Measurements from ENCODE around the gene ZNF816.

DNA sequence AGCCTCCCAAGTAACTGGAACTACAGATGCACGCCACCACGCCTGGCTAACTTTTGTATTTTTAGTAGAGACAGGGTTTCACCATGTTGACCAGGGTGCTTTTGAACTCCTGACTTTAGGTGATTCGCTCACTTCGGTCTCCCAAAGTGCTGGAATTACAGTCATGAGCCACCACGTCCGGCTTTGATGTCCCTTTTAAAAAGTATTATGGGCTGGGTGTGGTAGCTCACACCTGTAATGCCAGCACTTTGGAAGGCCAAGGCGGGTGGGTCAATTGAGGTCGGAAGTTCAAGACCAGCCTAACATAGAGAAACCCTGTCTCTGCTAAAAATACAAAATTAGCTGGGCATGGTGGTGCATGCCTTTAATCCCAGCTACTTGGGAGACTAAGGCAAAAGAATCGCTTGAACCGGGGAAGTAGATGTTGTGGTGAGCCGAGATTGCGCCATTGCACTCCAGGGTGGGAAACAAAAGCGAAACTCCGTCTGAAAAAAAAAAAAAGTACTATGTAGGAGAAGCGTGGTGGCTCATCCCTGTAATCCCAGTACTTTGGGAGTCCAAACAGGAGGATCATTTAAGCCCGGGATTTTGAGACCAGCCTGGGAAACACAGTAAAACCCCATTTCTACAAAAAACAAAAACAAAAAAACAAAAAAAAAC is 28.2 kb upstream of the ZNF816 start:
- no peak for TF ChIP-seq SP1 (IDR thresholded peaks at IDR 0.05)
- no peak for TF ChIP-seq SUZ12 (IDR thresholded peaks at IDR 0.05)
- TF ChIP-seq ZNF384 (IDR thresholded peaks at IDR 0.05) = no peak
- TF ChIP-seq BHLHE40 (IDR thresholded peaks at IDR 0.05; ENCODE audit: borderline replicate concordance) = no peak
- no peak for TF ChIP-seq FOXM1 (IDR thresholded peaks at IDR 0.05; ENCODE audit: borderline replicate concordance)
- TF ChIP-seq FOXA1 (IDR thresholded peaks at IDR 0.05) = no peak
